BE2C (cell line): ENCODE results near the gene MAP1LC3B2.

ENCODE experiments used
- DNase-seq: peaks from one replicate; pipeline ENCODE4 v3.0.0-alpha.2; 2020
- H3K27me3 ChIP-seq: fragments of 250-450 bp; sonication (Bioruptor Pico); 2 replicates; pipeline ENCODE4 v1.5.1; 2020; ENCODE audit warnings: mild to moderate bottlenecking
- H3K36me3 ChIP-seq: fragments of 250-450 bp; sonication (Bioruptor Pico); 2 replicates; pipeline ENCODE4 v1.5.1; 2020; ENCODE audit warnings: mild to moderate bottlenecking
- H3K4me1 ChIP-seq: fragments of 250-450 bp; sonication (Bioruptor Pico); 2 replicates; pipeline ENCODE4 v1.5.1; 2020
- H3K4me3 ChIP-seq: 2 replicates; pipeline ENCODE4 v1.5.1; 2011; ENCODE audit warnings: low read depth, low read length
- H3K9me3 ChIP-seq: fragments of 250-450 bp; sonication (Bioruptor Pico); 2 replicates; pipeline ENCODE4 v1.5.1; 2020
- CTCF ChIP-seq: IDR thresholded peaks from 2 replicates; pipeline ENCODE4 v1.5.1; 2012; ENCODE audit warnings: mild to moderate bottlenecking, low read depth, low read length

MAP1LC3B2 gene

GRCh38 chr12:116598311-116599284 lies 39.4 kb downstream of the MAP1LC3B2 start:
- no peak overlapping the region for H3K4me3 ChIP-seq
- H3K27me3 ChIP-seq: no peaks in the 10 kb centered on the region
- DNase-seq: no peak
- H3K36me3 ChIP-seq: no peaks in the 10 kb centered on the region
- no peak for TF ChIP-seq CTCF
- H3K9me3 ChIP-seq: no peaks in the 10 kb centered on the region; the same call in 1 of the 2 replicates
- H3K4me1 ChIP-seq: peaks cover 16% of the 10 kb centered on the region

- peak; percentile 80 for DNase-seq
- Histone ChIP-seq H3K9me3 (no peaks in the 10 kb centered on the region; the same call in 1 of the 2 replicates), H3K4me3 (0 out of 2 replicates have a peak overlapping the region, but pooled peaks have one; percentile 21), H3K4me1 (peaks cover 16% of the 10 kb centered on the region), H3K27me3 (no peaks in the 10 kb centered on the region), H3K36me3 (no peaks in the 10 kb centered on the region)
- TF ChIP-seq CTCF: peak; percentile 66
These were observed 40.3 kb downstream of the MAP1LC3B2 start for GRCh38 chr12:116599285-116600136.

GRCh38 chr12:116600959-116601918 lies 42.1 kb downstream of the MAP1LC3B2 start:
- Histone ChIP-seq H3K36me3 (no peaks in the 10 kb centered on the region), H3K4me3 (no peak overlapping the region), H3K27me3 (no peaks in the 10 kb centered on the region), H3K4me1 (peaks cover 16% of the 10 kb centered on the region), H3K9me3 (no peaks in the 10 kb centered on the region)
- no peak for DNase-seq
- TF ChIP-seq CTCF: no peak

GRCh38 chr12:116601933-116602810 lies 43.0 kb downstream of the MAP1LC3B2 start:
- no peaks in the 10 kb centered on the region for H3K9me3 ChIP-seq
- no peak for DNase-seq
- H3K36me3 ChIP-seq: no peaks in the 10 kb centered on the region
- H3K4me3 ChIP-seq: no peak overlapping the region
- TF ChIP-seq CTCF: no peak
- H3K4me1 ChIP-seq: peaks cover 16% of the 10 kb centered on the region
- H3K27me3 ChIP-seq: no peaks in the 10 kb centered on the region
